SU-DHL-6 (cell line): ENCODE data around the gene IL13RA1.

Experiments used
- CTCF ChIP-seq: fragments of 200-600 bp; sonication (generic); IDR thresholded peaks from one replicate; pipeline ENCODE4 v1.5.1; 2017; ENCODE audit warnings: antibody characterized with exemption, mild to moderate bottlenecking, low read length, moderate library complexity; ENCODE audit not compliant: insufficient read depth, poor library complexity, severe bottlenecking
- EZH2phosphoT487 ChIP-seq: fragments of 200-600 bp; sonication (generic), shearing (Covaris generic); conservative IDR thresholded peaks from 2 replicates; pipeline ENCODE4 v1.6.1; 2018; ENCODE audit warnings: mild to moderate bottlenecking, antibody characterized with exemption, low read length, moderate library complexity, mixed read lengths

- TF ChIP-seq CTCF (no peak), EZH2phosphoT487 (no peak)
Measured at GRCh38 chrX:118714521-118714920, 12.9 kb upstream of the IL13RA1 start.
